HepG2 (cell line): ENCODE results near the gene ADAMTS4. TPM values are rescaled to one million over a fixed set of nuclear protein-coding genes. Genes with fewer than 3 reads are reported as not detected.

ENCODE experiments used
- ATF2 ChIP-seq: sonication (generic); formaldehyde crosslinking; IDR thresholded peaks from 2 replicates; pipeline ENCODE4 v1.4.0; 2020; ENCODE audit warnings: missing genetic modification reagents
- CREM ChIP-seq, 2 experiments: sonication (generic) in 1 of 2; formaldehyde crosslinking in 1 of 2; IDR thresholded peaks; 2 replicates each; pipeline versions ENCODE4 v1.4.0 to v1.6.1; 2016 to 2020; ENCODE audit warnings: antibody characterized with exemption in 1 of 2, mild to moderate bottlenecking in 1 of 2, missing genetic modification reagents in 1 of 2
- FLYWCH1 ChIP-seq: sonication (generic); formaldehyde crosslinking; IDR thresholded peaks from 2 replicates; pipeline ENCODE4 v1.8.1; 2023; ENCODE audit warnings: mild to moderate bottlenecking, missing genetic modification reagents
- FOXJ3 ChIP-seq: sonication (generic); formaldehyde crosslinking; IDR thresholded peaks from 2 replicates; pipeline ENCODE4 v1.4.0; 2020; ENCODE audit warnings: missing genetic modification reagents, mild to moderate bottlenecking, borderline replicate concordance
- HMGA1 ChIP-seq: sonication (generic); formaldehyde crosslinking; conservative IDR thresholded peaks from 2 replicates; pipeline ENCODE4 v1.4.0; 2020; ENCODE audit warnings: missing genetic modification reagents
- IKZF1 ChIP-seq: fragments of 450-650 bp; IDR thresholded peaks from 2 replicates; pipeline ENCODE4 v1.7.1; 2016
- IKZF4 ChIP-seq: sonication (generic); formaldehyde crosslinking; IDR thresholded peaks from 2 replicates; pipeline ENCODE4 v1.5.1; 2020; ENCODE audit warnings: borderline replicate concordance, mild to moderate bottlenecking, low read depth, missing genetic modification reagents; ENCODE audit errors: not compliant biosample characterization
- MXD4 ChIP-seq: IDR thresholded peaks from 2 replicates; pipeline ENCODE4 v1.6.1; 2016; ENCODE audit warnings: mild to moderate bottlenecking, missing biosample characterization, missing genetic modification reagents
- MYC ChIP-seq: sonication (generic); formaldehyde crosslinking; IDR thresholded peaks from 2 replicates; pipeline ENCODE4 v1.9.0; 2021; ENCODE audit warnings: missing genetic modification reagents, borderline replicate concordance
- NKX3-1 ChIP-seq: sonication (generic); formaldehyde crosslinking; IDR thresholded peaks from 2 replicates; pipeline ENCODE4 v1.5.0; 2020; ENCODE audit warnings: missing genetic modification reagents
- NPAS2 ChIP-seq: sonication (generic); formaldehyde crosslinking; IDR thresholded peaks from 2 replicates; pipeline ENCODE4 v1.8.0; 2022; ENCODE audit warnings: mild to moderate bottlenecking, missing genetic modification reagents, borderline replicate concordance
- RAD21 ChIP-seq: fragments of 450-650 bp; formaldehyde crosslinking; IDR thresholded peaks from 2 replicates; pipeline ENCODE4 v1.5.0; 2020; ENCODE audit warnings: mild to moderate bottlenecking
- RBM39 ChIP-seq: fragments of 200-400 bp; formaldehyde crosslinking; IDR thresholded peaks from one replicate; pipeline ENCODE4 v1.6.1; 2018; ENCODE audit warnings: antibody characterized with exemption, mild to moderate bottlenecking, low read depth, low read length; ENCODE audit not compliant: poor library complexity, severe bottlenecking
- RFX3 ChIP-seq: IDR thresholded peaks from 2 replicates; pipeline ENCODE4 v1.6.1; 2016; ENCODE audit warnings: missing biosample characterization, missing genetic modification reagents
- SALL2 ChIP-seq: sonication (generic); formaldehyde crosslinking; IDR thresholded peaks from 2 replicates; pipeline ENCODE4 v1.8.1; 2023; ENCODE audit warnings: mild to moderate bottlenecking, missing genetic modification reagents, inconsistent platforms
- SNAPC2 ChIP-seq: sonication (generic); formaldehyde crosslinking; IDR thresholded peaks from 2 replicates; pipeline ENCODE4 v1.8.1; 2022; ENCODE audit warnings: mild to moderate bottlenecking, missing genetic modification reagents
- TOE1 ChIP-seq: sonication (generic); formaldehyde crosslinking; IDR thresholded peaks from 2 replicates; pipeline ENCODE4 v1.4.0; 2020; ENCODE audit warnings: mild to moderate bottlenecking, missing genetic modification reagents
- U2AF1 ChIP-seq: fragments of 200-400 bp; formaldehyde crosslinking; optimal IDR thresholded peaks from 2 replicates; pipeline ENCODE3; 2017; ENCODE audit warnings: mild to moderate bottlenecking, low read depth, low read length
- ZBTB21 ChIP-seq: sonication (generic); formaldehyde crosslinking; IDR thresholded peaks from 2 replicates; pipeline ENCODE4 v1.4.0; 2020; ENCODE audit warnings: missing genetic modification reagents
- ZBTB44 ChIP-seq: sonication (generic); formaldehyde crosslinking; IDR thresholded peaks from 2 replicates; pipeline ENCODE4 v1.4.0; 2020; ENCODE audit warnings: missing genetic modification reagents
- ZFP41 ChIP-seq: sonication (generic); formaldehyde crosslinking; IDR thresholded peaks from 2 replicates; pipeline ENCODE4 v1.4.0; 2020; ENCODE audit warnings: mild to moderate bottlenecking, missing genetic modification reagents, borderline replicate concordance
- ZNF12 ChIP-seq: sonication (generic); formaldehyde crosslinking; IDR thresholded peaks from 2 replicates; pipeline ENCODE4 v1.5.0; 2020; ENCODE audit warnings: missing genetic modification reagents
- ZNF569 ChIP-seq: sonication (generic); formaldehyde crosslinking; IDR thresholded peaks from 2 replicates; pipeline ENCODE4 v1.5.0; 2020; ENCODE audit warnings: mild to moderate bottlenecking, missing genetic modification reagents, moderate library complexity, borderline replicate concordance
- ZNF598 ChIP-seq: sonication (generic); formaldehyde crosslinking; IDR thresholded peaks from 2 replicates; pipeline ENCODE4 v1.5.1; 2020; ENCODE audit warnings: mild to moderate bottlenecking, missing genetic modification reagents, borderline replicate concordance
- ZNF703 ChIP-seq: sonication (generic); formaldehyde crosslinking; IDR thresholded peaks from 2 replicates; pipeline ENCODE4 v1.5.1; 2020; ENCODE audit warnings: missing genetic modification reagents, mild to moderate bottlenecking, moderate library complexity, borderline replicate concordance
- ZNF713 ChIP-seq: sonication (generic); formaldehyde crosslinking; IDR thresholded peaks from 2 replicates; pipeline ENCODE4 v1.4.0; 2020; ENCODE audit warnings: mild to moderate bottlenecking, missing genetic modification reagents
- polyA plus RNA-seq, 8 experiments: library from polyadenylated mRNA; depleted of rRNA in 3 of 8; stranded (reverse) in 7 of 8; unstranded in 1 of 8; fragments of >200 nt; fragmentation: Illumina TruSeq in 4 of 8; extraction: Trizol in 4 of 8; gene quantifications; 2 replicates each; pipeline versions ENCODE4 v1.2.1 to v1.2.3, GENCODE V29; 2011 to 2016; ENCODE audit warnings: low read depth in 4 of 8, missing spikeins in 1 of 8, mixed read lengths in 1 of 8; ENCODE audit not compliant: insufficient read depth in 1 of 8
- total RNA-seq, 5 experiments: library from RNA; depleted of rRNA; stranded (reverse); fragments of >200 nt; fragmentation: Illumina TruSeq; extraction: Trizol; gene quantifications; 2 replicates each; pipeline ENCODE4 v1.2.3, GENCODE V29; 2016; ENCODE audit warnings: low read depth in 1 of 5
- TF ChIP-seq, protein P1 (sequence below): sonication (generic); formaldehyde crosslinking; IDR thresholded peaks from 2 replicates; pipeline ENCODE4 v1.4.0; 2020; ENCODE audit warnings: mild to moderate bottlenecking, missing genetic modification reagents

The ADAMTS4 gene
- total and polyA plus RNA-seq, 2 of the 13 experiments (the other 11 are each of a cell fraction or from before 2014, with no cell fraction given) = 0.51 to 1.7 TPM

DNA sequence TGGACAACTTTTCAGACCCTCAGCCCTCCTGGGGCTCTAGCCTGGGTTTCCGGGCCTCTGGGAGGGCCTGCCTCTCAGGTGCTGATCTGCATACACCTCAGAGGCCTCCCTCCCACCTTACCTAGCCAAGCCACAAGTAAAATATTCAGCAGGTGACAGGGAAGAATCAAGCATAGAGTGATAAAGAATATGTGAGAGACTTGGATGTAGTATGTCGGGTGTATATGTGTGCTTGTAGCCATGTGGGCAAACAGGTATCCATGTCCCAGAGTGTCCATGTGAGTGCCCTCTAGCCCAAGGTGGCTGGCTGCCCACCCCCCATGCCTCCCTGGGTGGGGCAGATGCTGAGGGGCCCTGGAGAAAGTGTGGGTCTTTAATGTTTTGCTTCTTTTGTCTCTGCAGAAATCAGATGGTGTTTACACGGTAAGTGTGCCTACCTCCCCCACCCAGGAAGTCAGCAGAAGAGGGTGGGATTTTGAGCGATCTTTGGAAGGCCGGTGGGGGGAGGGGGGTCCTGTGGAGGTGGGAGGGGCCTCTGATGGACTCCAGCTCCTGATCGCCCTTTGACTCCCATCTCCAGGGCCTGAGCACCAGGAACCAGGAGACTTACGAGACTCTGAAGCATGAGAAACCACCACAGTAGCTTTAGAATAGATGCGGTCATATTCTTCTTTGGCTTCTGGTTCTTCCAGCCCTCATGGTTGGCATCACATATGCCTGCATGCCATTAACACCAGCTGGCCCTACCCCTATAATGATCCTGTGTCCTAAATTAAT is 19.6 kb upstream of the ADAMTS4 start (continued):
- TF ChIP-seq ZBTB44 (CRISPR knock-in tag) (no peak), SALL2 (CRISPR knock-in tag) (no peak), ATF2 (CRISPR knock-in tag) (peak; percentile 22; the same call in 1 of the 2 replicates), ZNF569 (CRISPR knock-in tag) (no peak), MXD4 (CRISPR knock-in tag) (no peak), ZFP41 (no peak), NKX3-1 (CRISPR knock-in tag) (0 out of 2 replicates have a peak, but pooled peaks have one; percentile 12), ZNF12 (peak; percentile 73), NPAS2 (no peak), ZNF598 (CRISPR knock-in tag) (no peak), RFX3 (CRISPR knock-in tag) (no peak), TOE1 (CRISPR knock-in tag) (no peak), HMGA1 (no peak), ZBTB21 (CRISPR knock-in tag) (0 out of 2 replicates have a peak, but pooled peaks have one; percentile 4), FLYWCH1 (CRISPR knock-in tag) (0 out of 2 replicates have a peak, but pooled peaks have one; percentile 4), IKZF1 (no peak), CREM (IDR thresholded peaks at IDR 0.05) (peak; percentile 84), CREM (CRISPR knock-in tag; IDR thresholded peaks at IDR 0.05) (no peak), MYC (peak; percentile 80), FOXJ3 (no peak), U2AF1 (no peak), ZNF713 (no peak), SNAPC2 (CRISPR knock-in tag) (no peak), ZNF703 (CRISPR knock-in tag) (no peak), RBM39 (no peak), IKZF4 (CRISPR knock-in tag) (no peak), RAD21 (CRISPR knock-in tag) (no peak)
- TF ChIP-seq, protein P1, sequence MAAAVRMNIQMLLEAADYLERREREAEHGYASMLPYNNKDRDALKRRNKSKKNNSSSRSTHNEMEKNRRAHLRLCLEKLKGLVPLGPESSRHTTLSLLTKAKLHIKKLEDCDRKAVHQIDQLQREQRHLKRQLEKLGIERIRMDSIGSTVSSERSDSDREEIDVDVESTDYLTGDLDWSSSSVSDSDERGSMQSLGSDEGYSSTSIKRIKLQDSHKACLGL (CRISPR knock-in tag) = no peak
